Thyroid gland (tissue), 4 donors: ENCODE measurements around the gene PAWR.

ENCODE experiments used
- POLR2A ChIP-seq, 2 donors: fragments of 450-650 bp; IDR thresholded peaks; one replicate each; pipeline ENCODE4 v1.6.1; 2017; ENCODE audit warnings: antibody characterized with exemption in 2 of 2, mild to moderate bottlenecking in 2 of 2, moderate library complexity in 1 of 2
- TF ChIP-seq, protein P1 (sequence below), 6 experiments: fragments of 200-600 bp in 3 of 6; fragments of 450-650 bp in 3 of 6; sonication (generic) in 3 of 6; IDR thresholded peaks; one replicate each; pipeline ENCODE4 v1.5.1; 2016 to 2019; ENCODE audit warnings: antibody characterized with exemption in 6 of 6, mild to moderate bottlenecking in 2 of 6, inconsistent platforms in 1 of 6, moderate library complexity in 1 of 6

DNA sequence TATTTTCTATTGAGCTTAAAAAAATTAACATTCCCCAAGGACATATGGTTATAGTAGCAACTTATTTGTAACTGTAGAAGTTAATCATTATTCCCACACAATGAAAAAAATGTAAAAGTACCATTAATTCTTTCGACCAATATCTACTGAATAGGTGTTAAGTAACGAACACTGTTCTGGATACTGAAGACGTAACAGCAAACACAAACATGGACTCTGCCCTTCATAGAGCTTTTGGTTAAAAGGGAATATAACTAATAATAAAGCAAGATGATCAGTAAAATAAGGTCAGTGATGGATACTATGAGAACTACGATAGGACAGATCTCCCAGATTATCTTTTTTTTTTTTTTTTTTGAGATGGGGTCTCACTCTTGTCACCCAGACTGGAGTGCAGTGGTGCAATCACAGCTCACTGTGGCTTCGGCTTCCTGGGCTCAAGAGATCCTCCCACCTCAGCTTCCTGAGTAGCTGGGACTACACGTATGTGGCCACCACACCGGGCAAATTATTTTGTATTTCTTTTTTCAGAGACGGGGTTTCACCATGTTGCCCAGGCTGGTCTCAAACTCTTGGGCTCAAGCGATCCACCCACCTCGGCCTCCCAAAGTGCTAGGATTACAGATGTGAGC is 93.9 kb downstream of the PAWR start:
- TF ChIP-seq, protein P1, sequence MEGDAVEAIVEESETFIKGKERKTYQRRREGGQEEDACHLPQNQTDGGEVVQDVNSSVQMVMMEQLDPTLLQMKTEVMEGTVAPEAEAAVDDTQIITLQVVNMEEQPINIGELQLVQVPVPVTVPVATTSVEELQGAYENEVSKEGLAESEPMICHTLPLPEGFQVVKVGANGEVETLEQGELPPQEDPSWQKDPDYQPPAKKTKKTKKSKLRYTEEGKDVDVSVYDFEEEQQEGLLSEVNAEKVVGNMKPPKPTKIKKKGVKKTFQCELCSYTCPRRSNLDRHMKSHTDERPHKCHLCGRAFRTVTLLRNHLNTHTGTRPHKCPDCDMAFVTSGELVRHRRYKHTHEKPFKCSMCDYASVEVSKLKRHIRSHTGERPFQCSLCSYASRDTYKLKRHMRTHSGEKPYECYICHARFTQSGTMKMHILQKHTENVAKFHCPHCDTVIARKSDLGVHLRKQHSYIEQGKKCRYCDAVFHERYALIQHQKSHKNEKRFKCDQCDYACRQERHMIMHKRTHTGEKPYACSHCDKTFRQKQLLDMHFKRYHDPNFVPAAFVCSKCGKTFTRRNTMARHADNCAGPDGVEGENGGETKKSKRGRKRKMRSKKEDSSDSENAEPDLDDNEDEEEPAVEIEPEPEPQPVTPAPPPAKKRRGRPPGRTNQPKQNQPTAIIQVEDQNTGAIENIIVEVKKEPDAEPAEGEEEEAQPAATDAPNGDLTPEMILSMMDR (IDR thresholded peaks at IDR 0.05), result no peak
- no peak for TF ChIP-seq POLR2A (IDR thresholded peaks at IDR 0.05)
